Measurements from ENCODE around the gene FAM53B.

FAM53B gene

DNA sequence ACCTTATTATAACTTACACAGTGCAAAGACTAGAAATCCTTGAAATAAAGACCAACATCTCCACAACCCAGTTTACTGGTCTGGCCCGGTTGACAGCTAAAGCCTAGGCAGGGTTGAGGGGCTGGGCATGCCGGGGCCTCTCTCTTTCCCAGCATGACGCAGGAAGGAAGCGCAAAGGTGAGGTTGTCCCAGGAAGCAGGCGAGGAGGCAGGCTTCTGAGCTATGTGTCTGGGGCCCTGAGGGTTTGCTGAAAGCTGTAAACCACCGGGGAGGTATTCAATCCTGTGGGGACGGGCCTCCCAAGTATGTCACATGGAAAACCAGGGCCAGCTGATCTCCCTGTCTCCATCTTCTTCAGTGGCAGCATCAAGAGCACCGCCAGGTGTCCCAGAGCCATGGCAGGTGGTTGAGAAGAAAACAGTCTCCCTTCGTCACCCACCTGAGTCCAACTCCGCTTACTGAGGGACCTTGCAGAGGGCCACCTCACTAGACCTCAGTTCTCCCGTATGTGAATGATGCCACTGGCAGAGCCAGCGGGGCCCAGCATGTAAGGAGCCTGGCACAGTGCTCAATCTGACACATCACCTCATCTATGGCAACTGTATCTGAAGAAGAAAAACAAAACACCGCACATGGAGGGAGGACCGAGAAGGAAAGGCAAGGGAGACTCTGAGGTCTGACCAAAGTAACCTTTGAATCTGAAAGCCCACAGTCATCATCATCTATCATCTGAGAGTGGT lies 49.5 kb downstream of the FAM53B start:
- DNase-seq = no peak

DNA sequence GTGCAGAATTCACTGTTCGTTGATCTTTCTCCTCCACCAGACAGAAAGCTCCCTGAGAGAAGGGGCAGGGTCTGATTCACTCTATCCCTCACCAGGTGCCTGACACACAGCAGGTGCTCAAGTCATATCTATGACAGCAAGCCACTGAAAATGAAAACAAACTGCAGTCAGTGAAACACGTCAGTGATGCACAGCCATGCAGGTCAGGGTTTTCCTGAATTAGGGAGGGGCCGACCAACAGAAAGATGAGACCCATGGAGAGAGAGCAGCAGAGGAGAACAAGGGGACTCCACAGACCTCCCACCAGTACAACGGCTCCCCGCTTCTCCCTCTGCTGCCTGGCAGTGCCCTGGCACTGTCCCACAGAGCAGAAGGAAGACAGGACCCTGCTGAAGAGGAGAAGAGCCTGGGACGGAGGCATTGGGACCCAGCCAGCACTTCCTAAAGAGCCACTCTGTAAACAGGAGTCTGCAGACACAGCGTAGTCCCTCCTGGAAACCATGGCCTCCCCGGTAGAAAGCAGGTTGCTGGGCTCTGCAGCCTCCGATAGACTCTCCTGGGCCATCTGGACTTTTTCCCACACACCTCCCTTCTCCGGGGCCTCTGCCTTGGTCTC lies 50.3 kb downstream of the FAM53B start:
- DNase-seq = no peak

DNA sequence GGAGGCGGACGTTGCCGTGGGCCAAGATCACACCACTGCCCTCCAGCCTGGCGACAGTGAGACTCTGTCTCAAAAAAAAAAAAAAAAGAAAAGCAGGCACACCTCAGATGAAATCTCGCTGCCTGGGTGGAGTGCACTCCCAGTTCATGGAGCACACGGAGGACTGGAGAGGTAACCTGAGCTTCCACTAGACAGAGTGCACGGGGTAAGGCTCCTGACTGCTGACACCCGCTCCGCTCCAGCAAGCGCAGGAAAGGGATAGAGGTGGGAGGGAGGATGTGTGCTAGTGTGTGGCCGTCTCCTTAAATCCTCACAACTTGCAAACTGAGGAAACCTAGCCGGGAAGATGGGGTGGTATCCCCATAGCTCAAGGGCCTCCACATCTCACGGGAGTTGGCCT lies 50.8 kb downstream of the FAM53B start:
- no peak for DNase-seq

DNA sequence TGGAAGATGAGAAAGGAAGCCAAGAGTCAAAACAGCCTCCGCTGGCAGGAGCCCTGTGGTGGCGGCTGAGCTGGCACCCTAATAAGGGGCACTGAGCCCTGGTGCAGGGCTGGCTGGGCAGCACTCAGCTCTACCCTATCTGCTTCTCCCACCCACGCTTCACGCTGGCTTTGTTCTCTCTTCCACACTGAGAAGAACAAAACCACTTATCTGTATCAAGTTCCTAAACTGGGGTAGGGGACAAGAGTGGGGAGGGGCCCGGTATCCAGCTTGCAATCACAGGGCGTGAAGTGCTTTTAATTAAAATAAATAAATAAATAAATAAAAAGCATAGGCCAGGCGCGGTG lies 52.1 kb downstream of the FAM53B start:
- no peak for DNase-seq

DNA sequence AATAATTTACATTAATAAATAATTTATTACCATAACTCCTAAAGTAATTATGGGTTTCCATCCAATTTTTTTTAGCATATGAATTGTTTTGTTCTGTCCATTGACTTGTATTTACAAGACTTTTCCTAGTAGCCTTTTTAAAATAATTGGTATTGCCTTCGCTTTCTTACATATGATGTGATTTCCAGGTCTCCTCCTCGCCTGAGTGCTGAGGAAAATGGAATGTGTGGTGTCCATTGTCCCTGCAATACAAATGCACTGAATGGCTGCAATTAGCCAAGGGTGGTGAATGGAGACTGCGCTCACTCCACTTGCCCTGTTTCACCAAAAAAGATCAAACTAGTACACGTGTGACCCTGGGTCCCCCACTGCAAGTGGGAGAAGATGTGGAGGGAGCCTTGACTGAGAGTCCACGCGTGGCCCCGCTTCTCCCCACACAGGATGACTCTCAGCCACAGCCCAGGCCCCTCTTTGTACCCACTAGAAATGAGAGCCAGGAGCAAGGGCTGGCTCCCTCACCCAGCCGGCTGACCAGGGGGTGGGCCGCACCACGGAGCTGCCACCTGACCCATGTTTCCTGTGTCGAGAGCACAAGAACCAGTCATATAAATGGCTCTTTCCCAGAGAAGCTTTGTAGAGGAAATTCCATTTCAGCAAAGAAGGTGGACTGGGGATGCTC lies 52.6 kb downstream of the FAM53B start:
- no peak for DNase-seq

- DNase-seq = no peak
Observed at GRCh38 chr10:124691002-124691401, 53.2 kb downstream of the FAM53B start.

- no peak for DNase-seq
Observed at GRCh38 chr10:124689911-124690498, 54.2 kb downstream of the FAM53B start.

- no peak for DNase-seq
Observed at GRCh38 chr10:124688889-124689670, 55.1 kb downstream of the FAM53B start.

GRCh38 chr10:124688386-124688785 lies 55.8 kb downstream of the FAM53B start:
- no peak for DNase-seq

DNA sequence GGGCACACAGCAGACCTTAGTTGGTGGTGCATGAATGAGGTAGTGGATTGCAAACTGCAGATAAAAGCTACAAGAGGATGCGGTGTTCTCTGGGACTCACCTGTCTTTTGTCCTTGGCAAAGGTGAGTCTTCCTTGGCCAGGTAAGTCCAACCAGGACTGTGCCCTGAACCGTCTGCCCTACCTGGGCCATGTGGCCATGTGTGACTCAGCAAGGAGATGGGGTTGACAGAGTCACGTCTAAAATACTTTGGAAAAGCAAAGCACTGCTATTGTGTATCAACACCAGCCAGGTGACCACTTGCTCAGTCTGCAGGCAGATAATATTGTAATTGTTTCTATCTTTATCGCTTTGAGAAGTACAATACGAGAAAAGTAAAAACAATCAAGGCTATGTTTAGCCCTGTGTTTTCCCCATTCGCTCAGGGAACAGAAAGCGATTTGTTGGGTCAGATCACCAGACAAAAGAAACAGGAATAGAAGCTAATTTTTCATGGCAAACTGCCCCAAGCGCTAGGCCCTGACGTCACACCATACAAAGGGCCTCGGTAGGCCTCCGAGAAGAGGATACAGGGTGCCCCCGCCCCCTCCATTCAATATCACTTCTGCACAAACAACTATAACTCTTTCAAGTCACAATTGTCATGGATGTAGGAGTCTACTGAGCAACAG lies 57.3 kb downstream of the FAM53B start:
- no peak for DNase-seq

GRCh38 chr10:124685261-124685660 lies 58.9 kb downstream of the FAM53B start:
- DNase-seq = no peak

- DNase-seq = no peak
Observed at GRCh38 chr10:124683814-124684213, 60.4 kb downstream of the FAM53B start.

DNA sequence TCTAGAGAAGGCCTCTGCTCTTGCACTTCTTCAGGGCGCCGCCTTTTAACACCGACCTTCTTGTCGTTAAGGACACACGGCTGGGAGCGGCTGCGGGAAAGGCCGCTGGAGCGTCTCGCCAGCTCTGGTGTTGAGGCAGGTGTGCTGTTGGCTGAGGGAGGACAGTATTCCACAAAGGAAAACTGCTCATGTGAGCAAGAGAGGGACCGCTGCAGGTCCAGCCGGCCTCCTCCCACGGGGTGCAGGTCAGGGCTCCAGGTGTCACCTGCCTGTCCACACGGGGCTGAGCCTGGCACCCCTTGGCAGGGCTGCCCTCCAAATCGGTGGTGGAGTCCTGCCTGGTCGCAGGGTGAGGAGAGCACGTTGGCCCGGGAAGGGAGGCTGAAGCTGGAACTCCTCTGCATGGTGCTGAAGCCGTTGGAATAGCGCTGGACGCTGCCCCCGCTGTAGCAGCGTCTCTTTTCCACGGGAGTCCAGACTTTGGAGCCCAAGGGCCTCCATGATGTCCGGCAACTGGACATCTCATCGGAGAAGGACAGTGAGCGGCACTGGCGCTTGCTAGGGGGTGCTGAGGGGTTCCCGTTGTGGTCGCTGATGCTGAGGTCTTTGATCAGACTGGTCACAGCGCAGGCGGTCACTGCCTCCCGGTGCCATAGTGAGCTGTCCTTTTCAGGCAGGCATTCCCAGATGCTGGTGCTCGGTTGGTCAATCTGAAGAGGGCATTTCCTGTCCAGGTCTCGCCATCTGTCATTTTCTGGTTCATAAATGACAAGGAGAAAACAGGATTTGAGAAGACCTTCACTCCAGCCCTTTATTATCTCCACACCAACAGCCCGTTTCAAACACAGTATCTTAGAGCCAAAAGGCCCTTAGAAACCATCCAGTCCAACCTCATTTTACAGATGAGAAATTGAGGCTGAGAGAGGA lies 62.3 kb downstream of the FAM53B start:
- DNase-seq = no peak

- no peak for DNase-seq
Observed at GRCh38 chr10:124681091-124681490, 63.1 kb downstream of the FAM53B start.

GRCh38 chr10:124680675-124681074 lies 63.5 kb downstream of the FAM53B start:
- DNase-seq = no peak

- DNase-seq = no peak
Observed at GRCh38 chr10:124679401-124679800, 64.8 kb downstream of the FAM53B start.

- DNase-seq = no peak
Observed at GRCh38 chr10:124678557-124679240, 65.5 kb downstream of the FAM53B start.

GRCh38 chr10:124677749-124678556 lies 66.2 kb downstream of the FAM53B start:
- no peak for DNase-seq

GRCh38 chr10:124677293-124677699 lies 66.9 kb downstream of the FAM53B start:
- DNase-seq = no peak

Data from NCI-H526 treated with DMSO at 0.1 percent for 48 hours (cell line).